Heart left ventricle (tissue), 16 donors: ENCODE data around the gene KIRREL1. TPM values are rescaled to one million over a fixed set of nuclear protein-coding genes. Genes with fewer than 3 reads are reported as not detected.
A peak's percentile ranks its signal among the peaks of the same experiment; 100 is the strongest.

Experiments
- ATAC-seq, 4 donors: fragments of 200-7000 bp; cut with Tn5 transposase; one replicate each; pipeline ENCODE4 v1.9.1; 2020 to 2022; ENCODE audit warnings: moderate library complexity in 4 of 4, mild to moderate bottlenecking in 3 of 4, moderate number of reproducible peaks in 1 of 4
- DNase-seq, 5 donors: peaks; one replicate each; pipeline ENCODE4 v3.0.0-alpha.2; 2020
- H3K27ac ChIP-seq, 12 donors: fragments of 200-600 bp; sonication (generic) in 4 of 12; one replicate each; pipeline versions ENCODE4 v1.5.0 to v1.8.0; 2016 to 2022; ENCODE audit warnings: mild to moderate bottlenecking in 2 of 12
- H3K27me3 ChIP-seq, 9 donors: fragments of 200-600 bp; sonication (generic) in 2 of 9; one replicate each; pipeline versions ENCODE4 v1.5.1 to v1.8.0; 2016 to 2022; ENCODE audit warnings: mild to moderate bottlenecking in 3 of 9
- H3K36me3 ChIP-seq, 9 donors: fragments of 200-600 bp; sonication (generic) in 2 of 9; one replicate each; pipeline versions ENCODE4 v1.5.0 to v1.8.0; 2018 to 2022; ENCODE audit warnings: mild to moderate bottlenecking in 2 of 9
- H3K4me1 ChIP-seq, 12 donors: fragments of 200-600 bp; sonication (generic) in 4 of 12; one replicate each; pipeline versions ENCODE4 v1.5.0 to v1.8.0; 2016 to 2022; ENCODE audit warnings: mild to moderate bottlenecking in 3 of 12
- H3K4me3 ChIP-seq, 12 donors: fragments of 200-600 bp; sonication (generic) in 4 of 12; one replicate each; pipeline versions ENCODE4 v1.5.0 to v1.8.0; 2017 to 2022; ENCODE audit warnings: mild to moderate bottlenecking in 9 of 12, moderate library complexity in 4 of 12
- H3K9me3 ChIP-seq, 12 donors: fragments of 200-600 bp; sonication (generic) in 4 of 12; one replicate each; pipeline versions ENCODE4 v1.5.0 to v1.8.0; 2016 to 2022; ENCODE audit warnings: mild to moderate bottlenecking in 1 of 12
- CTCF ChIP-seq, 12 donors: fragments of 200-600 bp; sonication (generic) in 4 of 12; IDR thresholded peaks; one replicate each; pipeline versions ENCODE4 v1.5.0 to v1.8.0; 2018 to 2022; ENCODE audit warnings: antibody characterized with exemption in 12 of 12, mild to moderate bottlenecking in 5 of 12
- POLR2A ChIP-seq, 2 donors: fragments of 450-650 bp; IDR thresholded peaks; one replicate each; pipeline ENCODE4 v1.6.1; 2017; ENCODE audit warnings: antibody characterized with exemption in 2 of 2, mild to moderate bottlenecking in 2 of 2, moderate library complexity in 2 of 2
- WGBS, 4 donors: extraction: QIAGEN DNeasy Blood & Tissue Kit in 2 of 4; methylation state at CpG; one replicate each; pipeline versions ENCODE4 v1.1.5 to v1.1.7; 2013 to 2018; 5-methylcytosine and 5-hydroxymethylcytosine counted together
- intact Hi-C, 10 donors: fragments of 100-400 bp; cut with DNase I; formaldehyde crosslinking; loops; one replicate each; pipeline versions ENCODE4 v1.11.1 to v1.14.2; 2022
- polyA plus RNA-seq, 2 donors: library from polyadenylated mRNA; stranded (reverse); fragments of 200-250 nt; gene quantifications; one replicate each; pipeline ENCODE4 v1.2.3, GENCODE V29; 2013
- total RNA-seq, 9 donors: library from RNA; depleted of rRNA in 2 of 9; stranded (reverse); fragments of >200 nt in 2 of 9; fragmentation: NEBNext Ultra II Directional in 3 of 9; extraction: Animal tissue kit (Norgen Biotek cat#: 25700) in 3 of 9; gene quantifications; one replicate each; pipeline versions ENCODE4 v1.1.0 to v1.2.4, GENCODE V29; 2016 to 2023
- donor health status: ischemic (EF 13 %, LVEDD 7.1; RV severe dilation, severe dysfunction).
- donor health status: healthy with polysubstance abuse.
- donor health status: DM: no; HTN: yes; CAD: no.
- donor health status: DM: no; HTN: no; CAD: no.
- donor health status: ischemic (EF 25% LVEDD 6.9; RV normal size, moderate dysfunction).
- donor health status: ischemic (EF 25% LVEDD 5.7; RV mildly dilated, moderate dysfunction).
- donor health status: healthy.
- donor health status: DM: yes; HTN: yes; CAD: no.
- donor health status: ischemic (EF 35%, LVEDD 5.7; RV mildly dilated, moderate dysfunction).
- donor health status: nonischemic (EF 11% LVEDD 7.7; RV severe dilation, severe dysfunction).
- donor health status: DM: yes; HTN: yes; CAD: no.
- donor health status: PGD.
- donor health status: ischemic (EF 29% LVEDD 5.4; RV normal size, mild dysfunction).
- donor health status: nonischemic (EF 23%, LVEDD 6.1; RV moderate dilation, normal function).

The KIRREL1 gene
- total and polyA plus RNA-seq, 11 donors, result 3.2 to 22.7 (median 8.2) TPM

DNA sequence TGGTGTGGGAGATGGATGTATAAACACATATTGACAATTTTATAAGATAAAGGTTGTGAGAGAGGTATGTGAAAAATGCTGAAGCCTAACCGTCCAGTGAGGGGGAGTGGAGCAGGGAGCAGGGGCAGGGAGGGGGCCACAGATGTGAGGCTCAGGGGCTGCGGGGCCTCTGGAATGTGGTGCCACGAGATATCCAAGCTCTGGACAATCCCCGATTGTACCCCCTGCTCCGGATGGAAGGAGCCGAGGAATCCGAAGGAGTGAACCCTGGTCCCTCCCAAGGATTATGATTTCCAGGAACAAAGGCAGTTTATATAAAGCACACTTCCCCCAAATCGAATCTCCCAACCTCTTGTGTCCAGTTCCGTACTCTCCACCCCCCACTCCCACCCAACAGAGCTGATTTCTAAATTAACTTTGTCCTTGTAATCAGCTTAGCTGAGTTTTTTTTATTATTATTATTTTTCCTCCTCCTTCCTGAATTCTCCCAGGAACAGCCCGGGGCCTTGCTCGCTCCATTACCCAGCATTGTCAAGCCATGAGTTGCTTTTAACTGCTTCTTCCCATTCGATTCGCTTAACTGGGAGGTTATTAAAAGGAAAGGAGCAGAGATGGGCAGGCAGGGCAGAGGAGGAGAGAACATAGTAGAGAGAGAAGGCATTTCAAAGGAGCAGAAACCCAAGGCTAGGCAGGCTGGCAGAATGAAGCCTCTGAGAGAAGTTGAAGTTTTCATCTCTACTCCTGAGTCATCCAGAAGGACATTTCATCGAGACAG is 9.4 kb downstream of the KIRREL1 start:
- peak overlapping the region in 11 of 12 donors; percentile 20 to 75 (median 50) for H3K27ac ChIP-seq
- peak overlapping the region in 1 of 12 donors; percentile 1 for H3K4me3 ChIP-seq
- no peak for DNase-seq
- H3K9me3 ChIP-seq, result no peaks in the 10 kb centered on the region
- intact Hi-C loops, result no loop called here
- no peaks in the 10 kb centered on the region for H3K27me3 ChIP-seq
- no peaks in the 10 kb centered on the region for H3K36me3 ChIP-seq
- TF ChIP-seq CTCF (IDR thresholded peaks at IDR 0.05), result no peak
- no peak for TF ChIP-seq POLR2A (IDR thresholded peaks at IDR 0.05)
- WGBS, 4 donors, result 34 to 49% (median 42%) methylated on average over 14 of the region's 14 CpGs
- H3K4me1 ChIP-seq, result peaks cover 0 to 95% (median 51%) of the 10 kb centered on the region in 12 donors
- peak in 1 of 4 donors; percentile 25 for ATAC-seq

GRCh38 chr1:158003406-158003800 is 10.0 kb downstream of the KIRREL1 start:
- DNase-seq (no peak), ATAC-seq (peak in 2 of 4 donors; percentile 9 to 31)

DNA sequence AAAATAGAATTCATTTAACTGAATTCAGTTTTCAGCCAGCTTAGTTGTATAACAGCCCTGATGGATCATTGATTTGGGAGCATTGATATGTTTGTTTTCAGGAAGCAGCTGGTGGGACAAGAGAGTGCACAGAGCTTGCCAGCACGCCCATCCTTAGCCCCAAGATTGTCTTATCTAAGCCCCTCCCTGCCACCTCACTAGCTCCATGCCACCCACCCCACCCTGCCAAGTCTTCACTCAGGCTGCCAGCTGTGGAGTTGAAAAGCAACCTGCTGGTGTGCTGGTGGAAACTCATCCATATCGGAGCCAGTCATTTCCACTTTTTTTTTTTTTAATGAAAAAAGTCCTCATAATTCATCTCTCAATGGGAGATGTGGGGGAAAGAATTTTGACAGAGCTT is 11.8 kb downstream of the KIRREL1 start:
- DNase-seq, result no peak
- Histone ChIP-seq H3K4me1 (peaks cover 2 to 99% (median 73%) of the 10 kb centered on the region in 12 donors), H3K27me3 (no peaks in the 10 kb centered on the region), H3K9me3 (no peaks in the 10 kb centered on the region), H3K36me3 (no peaks in the 10 kb centered on the region), H3K4me3 (no peak overlapping the region), H3K27ac (peak overlapping the region in 4 of 12 donors; percentile 24 to 90 (median 44))
- TF ChIP-seq POLR2A (IDR thresholded peaks at IDR 0.05), result no peak
- no peak for TF ChIP-seq CTCF (IDR thresholded peaks at IDR 0.05)
- intact Hi-C loops, result no loop called here
- WGBS, 4 donors, result 46 to 62% (median 59%) methylated on average over 2 of the region's 2 CpGs
- ATAC-seq, result no peak

More at GRCh38 chr1:158003406-158003800, 10.0 kb downstream of the KIRREL1 start:
- intact Hi-C loops, result no loop called here
- 53 to 63% (median 57%) methylated on average over 5 of the region's 5 CpGs for WGBS, 4 donors
- Histone ChIP-seq H3K9me3 (no peaks in the 10 kb centered on the region), H3K4me1 (peaks cover 0 to 96% (median 57%) of the 10 kb centered on the region in 12 donors), H3K4me3 (peak overlapping the region in 1 of 12 donors; percentile 1), H3K36me3 (no peaks in the 10 kb centered on the region), H3K27ac (peak overlapping the region in 10 of 12 donors; percentile 8 to 75 (median 59)), H3K27me3 (no peaks in the 10 kb centered on the region)
- TF ChIP-seq CTCF (IDR thresholded peaks at IDR 0.05) (no peak), POLR2A (IDR thresholded peaks at IDR 0.05) (no peak)

GRCh38 chr1:158007180-158007579 is 13.7 kb downstream of the KIRREL1 start:
- TF ChIP-seq POLR2A (IDR thresholded peaks at IDR 0.05) (no peak), CTCF (IDR thresholded peaks at IDR 0.05) (no peak)
- WGBS, 4 donors, result 76 to 85% (median 82%) methylated on average over 7 of the region's 7 CpGs
- peaks cover 6 to 96% (median 72%) of the 10 kb centered on the region in 12 donors for H3K4me1 ChIP-seq
- no peak overlapping the region for H3K4me3 ChIP-seq
- ATAC-seq (no peak), DNase-seq (no peak)
- no peaks in the 10 kb centered on the region for H3K27me3 ChIP-seq
- no peaks in the 10 kb centered on the region for H3K9me3 ChIP-seq
- intact Hi-C loops, result no loop called here
- no peaks in the 10 kb centered on the region for H3K36me3 ChIP-seq
- peak overlapping the region in 10 of 12 donors; percentile 8 to 90 (median 72) for H3K27ac ChIP-seq
